ENCODE data around the gene SAFB2.

Gene SAFB2

DNA sequence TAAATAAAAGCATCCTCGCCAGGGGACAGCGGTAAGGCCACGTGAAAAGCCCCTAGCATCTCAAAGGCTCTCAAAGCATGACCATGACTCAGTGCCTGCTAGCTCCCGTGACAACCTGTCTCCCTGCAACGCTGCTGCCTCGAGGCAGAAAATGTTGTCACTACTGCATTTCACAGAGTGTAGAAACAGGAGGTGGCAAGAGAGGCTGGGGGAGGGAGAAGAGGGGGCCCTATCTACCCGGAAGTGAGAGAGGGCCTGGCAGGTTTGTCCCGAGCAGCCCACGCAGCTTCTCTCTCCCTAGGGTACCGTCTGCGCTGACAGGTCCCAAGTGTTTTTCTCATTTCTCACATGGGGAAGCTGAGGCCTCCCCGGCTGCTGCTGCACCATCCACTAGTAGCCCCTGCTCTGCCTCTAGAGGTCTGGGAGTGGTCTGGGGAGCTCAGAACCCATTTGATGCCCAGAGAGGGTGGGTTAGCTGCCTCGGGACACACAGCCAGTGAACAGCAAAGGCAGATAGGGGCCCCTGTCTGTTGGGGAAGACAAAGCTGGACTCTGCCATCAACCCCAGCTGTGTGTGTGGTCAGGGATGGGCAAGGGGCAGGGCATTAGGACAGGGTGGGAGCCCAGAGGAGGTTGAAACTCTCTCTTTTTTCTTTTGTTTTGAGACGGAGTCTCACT, 58.5 kb downstream of the SAFB2 start (continued):
- TF ChIP-seq ZNF19 (tag by site-specific recombination; IDR thresholded peaks at IDR 0.05; ENCODE audit: low read depth) = no peak
- TF ChIP-seq YY1 (tag by site-specific recombination; IDR thresholded peaks at IDR 0.05) = no peak
- TF ChIP-seq ZNF26 (tag by site-specific recombination; IDR thresholded peaks at IDR 0.05) = no peak
- TF ChIP-seq GLIS2 (tag by site-specific recombination; IDR thresholded peaks at IDR 0.05) = no peak
- TF ChIP-seq ZBTB17 (tag by site-specific recombination; IDR thresholded peaks at IDR 0.05) = no peak
- no peak for TF ChIP-seq ZNF548 (tag by site-specific recombination; IDR thresholded peaks at IDR 0.05)
- TF ChIP-seq ZNF239 (tag by site-specific recombination; IDR thresholded peaks at IDR 0.05) = no peak
- no peak for TF ChIP-seq ZNF404 (tag by site-specific recombination; IDR thresholded peaks at IDR 0.05)
- TF ChIP-seq ZNF202 (tag by site-specific recombination; IDR thresholded peaks at IDR 0.05; ENCODE audit: borderline replicate concordance) = no peak
- TF ChIP-seq ZNF677 (tag by site-specific recombination; IDR thresholded peaks at IDR 0.05) = no peak
- TF ChIP-seq KLF7 (tag by site-specific recombination; IDR thresholded peaks at IDR 0.05; ENCODE audit: borderline replicate concordance) = no peak
- TF ChIP-seq ZNF645 (tag by site-specific recombination; IDR thresholded peaks at IDR 0.05) = no peak
- no peak for TF ChIP-seq INSM2 (tag by site-specific recombination; IDR thresholded peaks at IDR 0.05)
- TF ChIP-seq, protein P1, sequence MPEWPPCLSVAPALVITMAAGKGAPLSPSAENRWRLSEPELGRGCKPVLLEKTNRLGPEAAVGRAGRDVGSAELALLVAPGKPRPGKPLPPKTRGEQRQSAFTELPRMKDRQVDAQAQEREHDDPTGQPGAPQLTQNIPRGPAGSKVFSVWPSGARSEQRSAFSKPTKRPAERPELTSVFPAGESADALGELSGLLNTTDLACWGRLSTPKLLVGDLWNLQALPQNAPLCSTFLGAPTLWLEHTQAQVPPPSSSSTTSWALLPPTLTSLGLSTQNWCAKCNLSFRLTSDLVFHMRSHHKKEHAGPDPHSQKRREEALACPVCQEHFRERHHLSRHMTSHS (tag by site-specific recombination; IDR thresholded peaks at IDR 0.05) = no peak
- TF ChIP-seq ZNF747 (tag by site-specific recombination; IDR thresholded peaks at IDR 0.05) = no peak
- no peak for TF ChIP-seq ZNF138 (tag by site-specific recombination; IDR thresholded peaks at IDR 0.05; ENCODE audit: borderline replicate concordance)
- TF ChIP-seq PATZ1 (tag by site-specific recombination; IDR thresholded peaks at IDR 0.05) = peak; percentile 65
- TF ChIP-seq ZNF302 (tag by site-specific recombination; IDR thresholded peaks at IDR 0.05; ENCODE audit: low read depth) = no peak
- TF ChIP-seq ZNF610 (tag by site-specific recombination; IDR thresholded peaks at IDR 0.05; ENCODE audit: borderline replicate concordance) = no peak
- TF ChIP-seq OSR2 (tag by site-specific recombination; IDR thresholded peaks at IDR 0.05) = no peak
- TF ChIP-seq ZNF792 (tag by site-specific recombination; IDR thresholded peaks at IDR 0.05) = no peak
- TF ChIP-seq GLIS1 (tag by site-specific recombination; IDR thresholded peaks at IDR 0.05) = peak; percentile 37; the same call in 1 of the 2 replicates
- TF ChIP-seq PBX3 (CRISPR knock-in tag; IDR thresholded peaks at IDR 0.05) = no peak
- TF ChIP-seq SP7 (tag by site-specific recombination; IDR thresholded peaks at IDR 0.05) = peak; percentile 14; the same call in 1 of the 2 replicates
- TF ChIP-seq OVOL3 (tag by site-specific recombination; IDR thresholded peaks at IDR 0.05) = no peak
- peak; percentile 39 for TF ChIP-seq ZNF335 (tag by site-specific recombination; conservative IDR thresholded peaks at IDR 0.05)
- TF ChIP-seq KLF8 (tag by site-specific recombination; IDR thresholded peaks at IDR 0.05) = no peak
- no peak for TF ChIP-seq ZNF513 (tag by site-specific recombination; IDR thresholded peaks at IDR 0.05)
- 0 out of 2 replicates have a peak, but pooled peaks have one; percentile 27 for TF ChIP-seq SCRT2 (tag by site-specific recombination; IDR thresholded peaks at IDR 0.05)
- no peak for TF ChIP-seq REPIN1 (tag by site-specific recombination; IDR thresholded peaks at IDR 0.05; ENCODE audit: low read depth)
